Measurements from ENCODE around the gene PDE4DIP.
"Not testable (repeated sequence)": the region's sequence is repeated elsewhere in the genome, so short reads cannot be mapped to it uniquely, and the experiment has no call there.

The PDE4DIP gene

GRCh38 chr1:149043056-149043455 lies 198.8 kb downstream of the PDE4DIP start:
- not testable (repeated sequence) for H3K9me3 Mint-ChIP-seq; DNase-seq; ATAC-seq (replicated peaks); H3K36me3 Mint-ChIP-seq (ENCODE audit: insufficient read depth); H3K27ac Mint-ChIP-seq; H3K4me1 Mint-ChIP-seq (ENCODE audit: low read depth in 2 of 2); H3K4me3 Mint-ChIP-seq
- H3K27me3 Mint-ChIP-seq, result peaks cover 12 to 13% of the 10 kb centered on the region in 2 donors

- H3K36me3 Mint-ChIP-seq (ENCODE audit: insufficient read depth); H3K9me3 Mint-ChIP-seq; H3K4me1 Mint-ChIP-seq (ENCODE audit: low read depth in 2 of 2); H3K27me3 Mint-ChIP-seq; DNase-seq; H3K4me3 Mint-ChIP-seq; H3K27ac Mint-ChIP-seq; ATAC-seq (replicated peaks): not testable (repeated sequence)
Observed at GRCh38 chr1:149064611-149065010, 220.4 kb downstream of the PDE4DIP start.

DNA sequence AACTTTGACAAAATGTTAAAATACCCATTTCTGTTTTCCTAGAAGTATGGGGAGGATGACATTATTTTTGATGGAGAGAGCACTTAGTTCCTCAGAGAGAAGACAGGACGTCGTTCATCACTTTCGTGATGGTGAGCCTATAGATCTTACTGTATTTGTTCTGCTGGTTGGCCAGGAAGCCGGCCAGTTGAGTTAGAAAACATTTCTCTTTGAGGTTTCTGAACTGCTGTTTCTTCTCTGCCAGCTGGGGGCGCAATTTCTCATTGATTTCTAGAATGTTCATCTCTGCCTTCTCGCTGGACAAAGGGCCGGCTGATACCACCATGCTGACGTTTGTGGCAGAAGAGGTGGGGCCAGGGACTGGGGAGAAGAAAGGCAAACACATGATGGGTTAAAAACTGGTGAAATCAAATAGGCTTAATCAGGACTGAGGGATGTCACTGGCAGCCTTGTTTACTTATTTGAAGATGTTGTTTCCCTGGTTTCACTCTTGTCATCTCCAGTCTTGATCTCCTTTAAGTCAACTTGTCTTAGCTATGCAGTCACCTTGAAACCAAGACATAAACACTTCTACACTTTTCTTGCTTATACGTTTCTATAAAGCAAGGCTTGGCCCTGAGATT lies 231.4 kb downstream of the PDE4DIP start:
- not testable (repeated sequence) for DNase-seq; H3K36me3 Mint-ChIP-seq (ENCODE audit: insufficient read depth); ATAC-seq (replicated peaks); H3K9me3 Mint-ChIP-seq; H3K4me1 Mint-ChIP-seq (ENCODE audit: low read depth in 2 of 2); H3K27ac Mint-ChIP-seq; H3K4me3 Mint-ChIP-seq; H3K27me3 Mint-ChIP-seq

All from effector memory CD8-positive, alpha-beta T cell (primary cell).